Spleen (tissue), 7 donors: ENCODE data around the gene SPAG5.

Experiments
- CTCF ChIP-seq, 11 experiments: fragments of 200-600 bp in 7 of 11; fragments of 450-650 bp in 4 of 11; sonication (generic) in 4 of 11; IDR thresholded peaks in 8 of 11; conservative IDR thresholded peaks in 3 of 11; 1 replicate in 7 of 11; 2 replicates in 4 of 11; pipeline versions ENCODE4 v1.4.0 to v1.8.0; 2016 to 2021; ENCODE audit warnings: antibody characterized with exemption in 11 of 11, inconsistent platforms in 4 of 11, mild to moderate bottlenecking in 1 of 11
- POLR2A ChIP-seq, 3 donors: fragments of 450-650 bp; IDR thresholded peaks; one replicate each; pipeline ENCODE4 v1.5.1; 2017; ENCODE audit warnings: antibody characterized with exemption in 3 of 3, mild to moderate bottlenecking in 1 of 3
- POLR2AphosphoS5 ChIP-seq, 3 donors: sonication (generic); formaldehyde crosslinking; IDR thresholded peaks; one replicate each; pipeline ENCODE4 v1.5.1; 2017; ENCODE audit warnings: antibody characterized with exemption in 3 of 3
- donor health status: DM: no; HTN: no; CAD: no; lungs with moderate emphysema.
- donor health status: DM: no; HTN: no; CAD: no.
- donor health status: DM: no; HTN: no; CAD: no.

GRCh38 chr17:28577466-28577824, 21.4 kb downstream of the SPAG5 start:
- TF ChIP-seq CTCF (IDR thresholded peaks at IDR 0.05 in 8 of 11, conservative IDR thresholded peaks at IDR 0.05 in 3 of 11) (no peak), POLR2A (IDR thresholded peaks at IDR 0.05) (no peak), POLR2AphosphoS5 (IDR thresholded peaks at IDR 0.05) (no peak)
